IPS DF 6.9 (cell line): ENCODE measurements around the gene ARHGAP24.
"Not testable (repeated sequence)": the region's sequence is repeated elsewhere in the genome, so short reads cannot be mapped to it uniquely, and the experiment has no call there.

Experiments
- DNase-seq: peaks from one replicate; pipeline ENCODE4 v3.0.0-alpha.2; 2013; ENCODE audit warnings: low read depth, low spot score
- H3K27ac ChIP-seq: one replicate; pipeline ENCODE4 v1.5.1; 2013; ENCODE audit warnings: low read length, control low read depth
- H3K27me3 ChIP-seq: 2 replicates; pipeline ENCODE4 v1.6.1; 2013; ENCODE audit warnings: mild to moderate bottlenecking, low read length; ENCODE audit not compliant: control insufficient read depth, insufficient read depth
- H3K36me3 ChIP-seq: 2 replicates; pipeline ENCODE4 v1.6.1; 2013; ENCODE audit warnings: low read length; ENCODE audit not compliant: control insufficient read depth, insufficient read depth
- H3K4me1 ChIP-seq: 2 replicates; pipeline ENCODE4 v1.6.1; 2013; ENCODE audit warnings: low read length; ENCODE audit not compliant: control insufficient read depth, insufficient read depth
- H3K4me3 ChIP-seq: 2 replicates; pipeline ENCODE4 v1.5.1; 2013; ENCODE audit warnings: mild to moderate bottlenecking, low read length
- H3K9me3 ChIP-seq: 2 replicates; pipeline ENCODE4 v1.6.1; 2013; ENCODE audit warnings: low read length, inconsistent platforms; ENCODE audit not compliant: control insufficient read depth, insufficient read depth
- WGBS: extraction: QIAGEN DNeasy Blood & Tissue Kit; methylation state at CpG from one replicate; pipeline ENCODE4 v1.1.7; 2013; ENCODE audit warnings: mixed read lengths, missing lambda C conversion rate; ENCODE audit not compliant: insufficient read length, insufficient coverage; 5-methylcytosine and 5-hydroxymethylcytosine counted together

The ARHGAP24 gene

DNA sequence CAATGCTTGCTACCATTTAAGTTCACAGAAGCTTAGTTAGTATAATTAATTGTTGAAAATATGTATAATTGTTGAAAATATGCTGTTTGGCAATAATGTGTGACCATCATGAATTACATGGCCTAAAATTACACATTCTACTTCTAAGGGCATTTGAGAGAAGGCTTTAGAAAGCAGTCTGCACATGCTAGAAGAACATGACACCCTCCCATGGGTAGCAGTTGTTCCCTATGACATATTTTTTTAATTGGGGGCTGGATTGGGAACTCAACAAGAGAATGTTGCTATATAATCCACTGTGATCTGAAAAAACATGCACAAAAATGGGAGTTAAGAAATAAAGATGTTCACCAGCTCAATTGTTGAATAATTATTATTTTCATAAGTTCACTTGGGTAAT lies 331.4 kb downstream of the ARHGAP24 start:
- Histone ChIP-seq H3K9me3 (no peaks in the 10 kb centered on the region), H3K36me3 (no peaks in the 10 kb centered on the region), H3K27me3 (no peaks in the 10 kb centered on the region), H3K4me1 (peaks cover 3% of the 10 kb centered on the region; the same call in 1 of the 2 replicates), H3K27ac (no peak overlapping the region), H3K4me3 (no peak overlapping the region)
- no peak for DNase-seq

DNA sequence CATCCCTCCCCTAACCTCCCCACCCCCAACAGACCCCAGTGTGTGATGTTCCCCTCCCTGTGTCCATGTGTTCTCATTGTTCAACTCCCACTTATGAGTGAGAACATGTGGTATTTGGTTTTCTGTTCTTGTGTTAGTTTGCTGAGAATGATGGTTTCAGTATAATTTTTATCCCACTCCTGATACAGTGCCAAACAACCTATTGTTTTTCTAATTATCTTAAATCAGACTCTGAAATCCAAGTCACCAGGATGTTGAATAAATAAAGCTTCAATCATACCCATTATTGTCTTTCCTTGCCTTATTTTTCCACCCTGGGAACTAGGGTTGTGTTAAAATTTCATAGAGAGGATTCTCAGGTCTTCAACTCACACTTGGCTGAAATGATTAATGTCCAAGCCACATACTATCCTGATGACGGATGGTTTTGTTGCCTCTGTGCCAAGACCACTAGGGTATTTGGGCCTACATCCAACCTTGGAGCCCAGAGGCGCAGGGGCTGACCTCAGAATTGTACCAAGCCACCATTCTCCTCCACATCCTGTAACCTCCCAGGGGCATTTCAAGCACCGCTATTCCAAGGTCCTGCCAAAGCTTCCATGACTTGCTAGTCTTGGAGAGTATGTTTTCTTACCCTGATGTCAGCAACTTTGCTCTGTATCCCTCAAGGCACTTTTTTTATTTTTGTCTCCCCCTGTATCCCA lies 332.4 kb downstream of the ARHGAP24 start:
- H3K4me3 ChIP-seq = no peak overlapping the region
- no CpG with 5 or more reads among the region's 3 CpGs for WGBS
- no peak for DNase-seq
- no peaks in the 10 kb centered on the region for H3K36me3 ChIP-seq
- H3K27ac ChIP-seq = no peak overlapping the region
- H3K27me3 ChIP-seq = no peaks in the 10 kb centered on the region
- peaks cover 3% of the 10 kb centered on the region; the same call in 1 of the 2 replicates for H3K4me1 ChIP-seq
- no peaks in the 10 kb centered on the region for H3K9me3 ChIP-seq

DNA sequence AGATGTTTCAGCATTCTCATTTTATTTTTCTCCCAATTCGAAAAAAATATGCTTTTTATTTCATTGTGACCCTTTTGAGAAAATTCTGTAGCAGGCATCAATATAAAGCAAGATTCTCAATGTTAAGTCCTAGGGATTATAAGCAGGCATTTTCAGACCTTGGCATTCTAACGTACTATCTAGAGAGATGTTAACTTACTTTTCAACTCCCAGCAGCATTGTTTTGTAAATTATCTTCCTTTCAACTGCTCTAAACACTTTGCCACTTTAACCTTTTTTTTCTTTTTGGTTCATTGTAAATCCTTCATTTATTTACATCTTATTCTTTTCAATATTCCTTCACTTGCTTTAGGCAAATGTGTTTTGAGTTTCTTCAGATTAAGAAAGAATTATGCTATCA lies 333.2 kb downstream of the ARHGAP24 start:
- no CpG with 5 or more reads among the region's 2 CpGs for WGBS
- Histone ChIP-seq H3K4me1 (peaks cover 3% of the 10 kb centered on the region; the same call in 1 of the 2 replicates), H3K4me3 (no peak overlapping the region), H3K9me3 (no peaks in the 10 kb centered on the region), H3K36me3 (no peaks in the 10 kb centered on the region), H3K27me3 (no peaks in the 10 kb centered on the region), H3K27ac (no peak overlapping the region)
- DNase-seq = no peak

- no peaks in the 10 kb centered on the region for H3K36me3 ChIP-seq
- H3K9me3 ChIP-seq = no peaks in the 10 kb centered on the region
- peaks cover 3% of the 10 kb centered on the region; the same call in 1 of the 2 replicates for H3K4me1 ChIP-seq
- H3K27ac ChIP-seq = no peak overlapping the region
- H3K4me3 ChIP-seq = no peak overlapping the region
- DNase-seq = no peak
- no peaks in the 10 kb centered on the region for H3K27me3 ChIP-seq
These were observed 333.9 kb downstream of the ARHGAP24 start for GRCh38 chr4:85808864-85809263.

GRCh38 chr4:85812776-85813175 lies 337.8 kb downstream of the ARHGAP24 start:
- Histone ChIP-seq H3K36me3 (no peaks in the 10 kb centered on the region), H3K9me3 (no peaks in the 10 kb centered on the region), H3K27ac (no peak overlapping the region), H3K4me3 (no peak overlapping the region), H3K27me3 (no peaks in the 10 kb centered on the region), H3K4me1 (peaks cover 3% of the 10 kb centered on the region)
- no CpG with 5 or more reads among the region's 4 CpGs for WGBS
- DNase-seq = no peak

GRCh38 chr4:85815796-85816459 lies 341.0 kb downstream of the ARHGAP24 start:
- H3K27me3 ChIP-seq = no peaks in the 10 kb centered on the region
- H3K36me3 ChIP-seq = no peaks in the 10 kb centered on the region
- H3K4me1 ChIP-seq = no peaks in the 10 kb centered on the region; the same call in 1 of the 2 replicates
- DNase-seq = no peak
- no CpG with 5 or more reads among the region's 7 CpGs for WGBS
- H3K4me3 ChIP-seq = no peak overlapping the region
- H3K9me3 ChIP-seq = no peaks in the 10 kb centered on the region
- H3K27ac ChIP-seq = no peak overlapping the region

GRCh38 chr4:85818700-85819099 lies 343.8 kb downstream of the ARHGAP24 start:
- H3K4me1 ChIP-seq = no peaks in the 10 kb centered on the region; the same call in none of the 2 replicates
- no peaks in the 10 kb centered on the region for H3K9me3 ChIP-seq
- DNase-seq = no peak
- no peaks in the 10 kb centered on the region for H3K27me3 ChIP-seq
- no CpG with 5 or more reads among the region's 3 CpGs for WGBS
- H3K27ac ChIP-seq = no peak overlapping the region
- no peak overlapping the region for H3K4me3 ChIP-seq
- no peaks in the 10 kb centered on the region for H3K36me3 ChIP-seq

DNA sequence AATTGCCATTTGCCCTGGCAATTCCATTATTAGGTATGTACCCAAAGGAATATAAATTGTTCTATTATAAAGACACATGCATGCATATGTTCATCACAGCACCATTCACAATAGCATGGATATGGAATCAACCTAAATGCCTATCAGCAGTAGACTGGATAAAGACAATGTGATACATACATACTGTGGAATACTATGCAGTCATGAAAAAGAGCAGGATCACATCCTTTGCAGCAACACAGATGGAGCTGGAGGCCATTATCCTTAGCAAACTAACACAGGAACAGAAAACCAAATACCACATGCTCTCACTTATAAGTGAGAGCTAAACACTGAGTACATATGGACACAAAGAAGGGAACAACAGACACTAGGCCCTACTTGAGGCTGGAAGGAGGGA lies 345.2 kb downstream of the ARHGAP24 start:
- not testable (repeated sequence) for DNase-seq, H3K4me1 ChIP-seq, H3K27ac ChIP-seq, H3K9me3 ChIP-seq, H3K36me3 ChIP-seq, H3K4me3 ChIP-seq, H3K27me3 ChIP-seq

GRCh38 chr4:85821688-85822455 lies 346.9 kb downstream of the ARHGAP24 start:
- H3K36me3 ChIP-seq = no peaks in the 10 kb centered on the region
- DNase-seq = no peak
- 100% methylated on average over 1 of the region's 2 CpGs for WGBS
- H3K4me3 ChIP-seq = no peak overlapping the region
- H3K4me1 ChIP-seq = no peaks in the 10 kb centered on the region; the same call in 1 of the 2 replicates
- no peaks in the 10 kb centered on the region for H3K27me3 ChIP-seq
- H3K27ac ChIP-seq = no peak overlapping the region
- no peaks in the 10 kb centered on the region for H3K9me3 ChIP-seq

DNA sequence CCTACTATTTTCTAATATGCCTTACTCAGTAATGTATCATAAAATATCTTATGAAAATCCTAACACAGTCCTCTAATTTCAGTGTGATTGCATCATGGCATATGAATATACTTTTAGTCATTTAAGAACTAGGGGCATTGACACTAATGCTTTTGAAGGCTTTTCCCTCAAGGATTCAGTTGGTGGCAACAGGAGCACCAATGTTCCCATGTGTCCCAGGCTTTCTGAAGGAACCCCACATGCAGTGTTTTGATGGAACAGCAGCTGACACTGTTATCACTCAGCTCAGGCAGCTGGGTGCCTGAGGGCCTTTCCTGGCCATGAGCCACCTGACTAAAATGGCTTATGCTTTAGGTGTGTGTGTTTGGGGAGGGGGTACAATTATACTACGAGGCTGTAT lies 348.3 kb downstream of the ARHGAP24 start:
- Histone ChIP-seq H3K4me1 (peaks cover 4% of the 10 kb centered on the region; the same call in 1 of the 2 replicates), H3K27ac (no peak overlapping the region), H3K9me3 (no peaks in the 10 kb centered on the region), H3K4me3 (no peak overlapping the region), H3K27me3 (no peaks in the 10 kb centered on the region), H3K36me3 (no peaks in the 10 kb centered on the region)
- no CpG with 5 or more reads among the region's 1 CpG for WGBS
- no peak for DNase-seq
